ENCODE measurements around the gene GAB1. TPM values are rescaled to one million over a fixed set of nuclear protein-coding genes. Genes with fewer than 3 reads are reported as not detected.

The GAB1 gene
- total RNA-seq, 1 donor from 2014 or later, result 63.3 TPM

DNA sequence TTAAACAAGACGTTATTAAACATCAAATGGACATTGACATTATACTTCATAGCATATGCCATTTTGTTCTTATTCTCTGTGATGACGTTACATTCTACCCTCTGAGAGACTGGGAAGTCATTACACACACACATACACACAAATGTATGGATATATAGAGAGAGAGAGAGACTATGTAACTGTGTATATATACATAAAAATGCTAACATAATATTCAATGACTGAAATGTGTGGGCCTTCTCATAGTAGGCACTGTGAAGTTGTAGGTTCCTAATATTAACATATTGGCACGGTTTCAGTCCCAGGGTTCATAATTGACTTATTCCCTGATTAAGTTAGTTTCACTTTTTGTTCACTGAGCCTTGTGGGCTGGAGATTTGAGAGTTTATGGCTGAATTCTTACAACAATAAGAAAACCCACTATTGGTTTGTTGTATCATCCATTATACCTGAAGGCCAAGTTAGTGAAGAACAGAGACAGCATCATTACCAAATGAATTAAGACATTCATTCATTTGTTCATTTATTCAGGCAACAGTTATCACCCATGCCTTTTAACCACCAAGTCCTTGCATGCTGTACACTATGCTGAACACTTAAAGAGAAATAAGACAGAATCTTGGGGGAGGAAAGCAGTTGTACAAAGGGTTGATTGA, 68.5 kb downstream of the GAB1 start:
- intact Hi-C loops (cut with DNase I), result no loop called here
- H3K27me3 ChIP-seq (ENCODE audit: low read depth), result no peaks in the 10 kb centered on the region
- DNase-seq (no peak), ATAC-seq (peak in 1 of 2 donors; percentile 31)
- H3K4me1 ChIP-seq, result peaks cover 68% of the 10 kb centered on the region
- H3K9me3 ChIP-seq, result no peaks in the 10 kb centered on the region
- no peaks in the 10 kb centered on the region for H3K36me3 ChIP-seq
- no peak overlapping the region for H3K27ac ChIP-seq
- TF ChIP-seq, protein P1, sequence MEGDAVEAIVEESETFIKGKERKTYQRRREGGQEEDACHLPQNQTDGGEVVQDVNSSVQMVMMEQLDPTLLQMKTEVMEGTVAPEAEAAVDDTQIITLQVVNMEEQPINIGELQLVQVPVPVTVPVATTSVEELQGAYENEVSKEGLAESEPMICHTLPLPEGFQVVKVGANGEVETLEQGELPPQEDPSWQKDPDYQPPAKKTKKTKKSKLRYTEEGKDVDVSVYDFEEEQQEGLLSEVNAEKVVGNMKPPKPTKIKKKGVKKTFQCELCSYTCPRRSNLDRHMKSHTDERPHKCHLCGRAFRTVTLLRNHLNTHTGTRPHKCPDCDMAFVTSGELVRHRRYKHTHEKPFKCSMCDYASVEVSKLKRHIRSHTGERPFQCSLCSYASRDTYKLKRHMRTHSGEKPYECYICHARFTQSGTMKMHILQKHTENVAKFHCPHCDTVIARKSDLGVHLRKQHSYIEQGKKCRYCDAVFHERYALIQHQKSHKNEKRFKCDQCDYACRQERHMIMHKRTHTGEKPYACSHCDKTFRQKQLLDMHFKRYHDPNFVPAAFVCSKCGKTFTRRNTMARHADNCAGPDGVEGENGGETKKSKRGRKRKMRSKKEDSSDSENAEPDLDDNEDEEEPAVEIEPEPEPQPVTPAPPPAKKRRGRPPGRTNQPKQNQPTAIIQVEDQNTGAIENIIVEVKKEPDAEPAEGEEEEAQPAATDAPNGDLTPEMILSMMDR (IDR thresholded peaks at IDR 0.05), result no peak
- H3K4me3 ChIP-seq, result no peak overlapping the region

DNA sequence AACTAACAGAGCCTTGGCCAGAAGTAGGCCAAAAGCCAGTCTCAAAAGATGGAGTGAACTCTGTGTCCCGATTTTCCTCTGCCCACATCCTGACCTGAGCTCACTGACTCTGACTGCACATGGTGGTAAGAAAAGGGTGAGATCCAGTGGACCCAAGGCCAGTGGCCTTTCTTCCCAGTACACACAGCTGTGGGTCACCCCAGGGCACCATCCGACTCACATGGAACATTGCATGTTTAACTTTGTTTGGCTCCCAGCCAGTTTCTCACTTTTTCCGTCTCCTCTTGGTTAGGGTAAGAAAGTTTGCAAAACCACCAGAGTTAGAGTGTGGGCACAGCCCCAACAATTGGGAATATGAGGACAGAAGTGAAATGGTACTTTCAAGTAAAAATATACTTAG, 69.8 kb downstream of the GAB1 start:
- H3K36me3 ChIP-seq, result no peaks in the 10 kb centered on the region
- no peaks in the 10 kb centered on the region for H3K9me3 ChIP-seq
- H3K4me3 ChIP-seq, result no peak overlapping the region
- H3K27me3 ChIP-seq (ENCODE audit: low read depth), result no peaks in the 10 kb centered on the region
- peaks cover 78% of the 10 kb centered on the region for H3K4me1 ChIP-seq
- H3K27ac ChIP-seq, result peak overlapping the region; percentile 46
- ATAC-seq, result peak; percentile 53 to 63
- TF ChIP-seq, protein P1 (IDR thresholded peaks at IDR 0.05), result no peak
- DNase-seq, result peak; percentile 49
- intact Hi-C loops (cut with DNase I), result no loop called here

DNA sequence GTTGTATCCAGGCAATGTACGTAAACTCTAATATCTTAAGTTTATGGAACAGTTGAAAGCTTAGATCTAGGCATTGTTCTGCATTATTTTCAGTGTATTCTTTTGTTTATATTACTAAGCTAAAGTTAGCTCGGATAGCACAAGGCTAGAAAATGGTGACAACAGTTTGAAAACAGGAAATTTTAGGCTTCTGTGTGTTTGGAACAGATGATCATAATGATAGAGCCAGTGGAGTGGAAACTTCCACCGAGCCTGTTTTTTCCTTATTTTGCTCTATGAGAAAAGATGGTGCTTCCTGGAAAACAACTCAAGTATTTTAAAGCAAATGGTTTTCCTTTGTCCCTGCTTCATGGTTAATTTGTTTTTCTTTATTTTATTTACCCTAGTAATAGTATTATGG, 70.8 kb downstream of the GAB1 start:
- Histone ChIP-seq H3K36me3 (no peaks in the 10 kb centered on the region), H3K4me1 (peaks cover 83% of the 10 kb centered on the region)
- intact Hi-C loops (cut with DNase I), result no loop called here

DNA sequence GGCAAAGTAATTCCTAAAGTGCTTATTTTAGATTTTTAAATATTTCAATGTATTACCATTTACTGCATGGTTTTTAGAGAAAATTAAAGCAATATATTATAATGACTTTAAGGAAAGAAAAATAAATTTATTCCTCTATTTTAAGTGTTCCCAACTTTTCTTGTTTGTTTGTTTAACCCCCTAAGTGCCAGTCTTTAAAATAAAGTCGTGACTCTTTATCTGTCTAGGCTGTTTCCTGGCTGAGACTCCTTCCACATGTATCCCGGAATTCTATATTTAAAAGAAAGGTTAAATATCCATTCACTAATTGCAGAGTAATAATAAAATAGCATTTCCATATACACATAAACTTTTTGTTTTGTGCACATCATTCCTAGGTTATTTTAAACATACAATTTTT, 71.2 kb downstream of the GAB1 start:
- peaks cover 81% of the 10 kb centered on the region for H3K4me1 ChIP-seq
- H3K27ac ChIP-seq, result no peak overlapping the region
- H3K27me3 ChIP-seq (ENCODE audit: low read depth), result no peaks in the 10 kb centered on the region
- H3K4me3 ChIP-seq, result no peak overlapping the region
- no peaks in the 10 kb centered on the region for H3K36me3 ChIP-seq
- no peaks in the 10 kb centered on the region for H3K9me3 ChIP-seq
- intact Hi-C loops (cut with DNase I), result no loop called here
- TF ChIP-seq, protein P1 (IDR thresholded peaks at IDR 0.05), result no peak
- DNase-seq (no peak), ATAC-seq (no peak)

More for the DNA sequence above, 70.8 kb downstream of the GAB1 start:
- Histone ChIP-seq H3K27me3 (ENCODE audit: low read depth) (no peaks in the 10 kb centered on the region), H3K9me3 (no peaks in the 10 kb centered on the region), H3K4me3 (no peak overlapping the region), H3K27ac (peak overlapping the region; percentile 46)
- ATAC-seq (no peak), DNase-seq (no peak)
- TF ChIP-seq, protein P1 (IDR thresholded peaks at IDR 0.05), result no peak

DNA sequence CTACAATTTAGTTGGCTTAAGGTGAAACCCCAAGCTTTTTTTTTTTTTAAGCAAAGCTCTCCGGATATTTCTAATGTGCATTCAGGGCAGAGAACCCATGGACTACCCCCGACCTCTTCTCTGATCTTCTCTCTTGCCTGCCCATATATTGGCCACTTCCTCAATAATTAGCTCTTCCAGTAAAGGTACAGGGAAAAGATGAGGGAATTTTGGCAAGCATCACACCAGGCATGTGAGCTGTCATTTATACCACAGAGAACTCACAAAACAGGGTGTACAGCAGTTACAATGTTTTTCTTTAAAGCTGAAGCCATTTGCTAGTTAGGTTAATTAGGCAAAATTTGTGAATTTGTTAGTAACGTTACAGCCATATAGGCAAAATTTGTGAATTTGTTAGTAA, 73.3 kb downstream of the GAB1 start:
- DNase-seq, result no peak
- Histone ChIP-seq H3K4me3 (no peak overlapping the region), H3K9me3 (no peaks in the 10 kb centered on the region), H3K27ac (no peak overlapping the region), H3K36me3 (no peaks in the 10 kb centered on the region), H3K4me1 (peaks cover 59% of the 10 kb centered on the region), H3K27me3 (ENCODE audit: low read depth) (no peaks in the 10 kb centered on the region)
- no peak for ATAC-seq
- intact Hi-C loops (cut with DNase I), result no loop called here
- TF ChIP-seq, protein P1 (IDR thresholded peaks at IDR 0.05), result no peak

Data from lower lobe of right lung (tissue), 2 donors.